Nephron (organoid): ENCODE data around the gene GMIP.

Experiments used
- H3K27ac Mint-ChIP-seq, 3 experiments: 2 replicates each; pipeline ENCODE4 v1.8.0; 2020; ENCODE audit warnings: mixed read lengths in 3 of 3, mild to moderate bottlenecking in 2 of 3, moderate library complexity in 1 of 3
- H3K27me3 Mint-ChIP-seq: 2 replicates; pipeline ENCODE4 v1.8.0; 2021; ENCODE audit warnings: low read depth, mild to moderate bottlenecking, moderate library complexity, mixed read lengths
- H3K36me3 Mint-ChIP-seq: 2 replicates; pipeline ENCODE4 v1.8.0; 2020; ENCODE audit warnings: low read depth, mixed read lengths
- H3K4me1 Mint-ChIP-seq: 2 replicates; pipeline ENCODE4 v1.8.0; 2020; ENCODE audit warnings: mixed read lengths
- H3K4me3 Mint-ChIP-seq, 3 experiments: 2 replicates each; pipeline ENCODE4 v1.8.0; 2020; ENCODE audit warnings: mild to moderate bottlenecking in 3 of 3, mixed read lengths in 3 of 3, moderate library complexity in 2 of 3
- H3K9me3 Mint-ChIP-seq: 2 replicates; pipeline ENCODE4 v1.8.0; 2020; ENCODE audit warnings: mixed read lengths
- CTCF ChIP-seq, 3 experiments: fragments of 200-600 bp; sonication (generic); IDR thresholded peaks; one replicate each; pipeline ENCODE4 v1.5.0; 2021; ENCODE audit warnings: antibody characterized with exemption in 3 of 3; ENCODE audit not compliant: unreplicated experiment in 3 of 3

Gene GMIP

GRCh38 chr19:19626516-19627472, 16.7 kb downstream of the GMIP start:
- H3K4me1 Mint-ChIP-seq, result peaks cover 7% of the 10 kb centered on the region
- no peaks in the 10 kb centered on the region for H3K27me3 Mint-ChIP-seq
- TF ChIP-seq CTCF (IDR thresholded peaks at IDR 0.05; ENCODE audit: unreplicated experiment in 3 of 3), result no peak
- H3K27ac Mint-ChIP-seq, result peak overlapping the region; percentile 56 to 78 (median 63)
- no peaks in the 10 kb centered on the region for H3K9me3 Mint-ChIP-seq
- peaks cover 23% of the 10 kb centered on the region for H3K36me3 Mint-ChIP-seq
- H3K4me3 Mint-ChIP-seq, result peak overlapping the region; percentile 86 to 92 (median 88)

- no peaks in the 10 kb centered on the region for H3K9me3 Mint-ChIP-seq
- peaks cover 23% of the 10 kb centered on the region for H3K36me3 Mint-ChIP-seq
- no peak for TF ChIP-seq CTCF (IDR thresholded peaks at IDR 0.05; ENCODE audit: unreplicated experiment in 3 of 3)
- H3K4me1 Mint-ChIP-seq, result peaks cover 11% of the 10 kb centered on the region
- H3K27me3 Mint-ChIP-seq, result no peaks in the 10 kb centered on the region
- no peak overlapping the region for H3K27ac Mint-ChIP-seq
- no peak overlapping the region for H3K4me3 Mint-ChIP-seq
Observed at GRCh38 chr19:19624032-19624570, 19.4 kb downstream of the GMIP start.

- Mint-ChIP-seq H3K27ac (no peak overlapping the region), H3K4me3 (peak overlapping the region in 1 of 3 experiments; percentile 12), H3K4me1 (peaks cover 17% of the 10 kb centered on the region), H3K9me3 (no peaks in the 10 kb centered on the region), H3K36me3 (peaks cover 23% of the 10 kb centered on the region), H3K27me3 (no peaks in the 10 kb centered on the region)
- no peak for TF ChIP-seq CTCF (IDR thresholded peaks at IDR 0.05; ENCODE audit: unreplicated experiment in 3 of 3)
Observed at GRCh38 chr19:19623383-19623782, 20.1 kb downstream of the GMIP start.

GRCh38 chr19:19619849-19620210, 23.6 kb downstream of the GMIP start:
- Mint-ChIP-seq H3K4me3 (peak overlapping the region in 2 of 3 experiments; percentile 8 to 36), H3K27ac (peak overlapping the region in 1 of 3 experiments; percentile 85), H3K4me1 (peaks cover 18% of the 10 kb centered on the region), H3K36me3 (peaks cover 18% of the 10 kb centered on the region), H3K27me3 (no peaks in the 10 kb centered on the region), H3K9me3 (no peaks in the 10 kb centered on the region)
- TF ChIP-seq CTCF (IDR thresholded peaks at IDR 0.05; ENCODE audit: unreplicated experiment in 3 of 3), result no peak

GRCh38 chr19:19619181-19619848, 24.1 kb downstream of the GMIP start:
- Mint-ChIP-seq H3K27me3 (no peaks in the 10 kb centered on the region), H3K4me3 (peak overlapping the region; percentile 85 to 88 (median 87)), H3K36me3 (peaks cover 14% of the 10 kb centered on the region), H3K4me1 (peaks cover 18% of the 10 kb centered on the region), H3K27ac (peak overlapping the region; percentile 56 to 85 (median 85)), H3K9me3 (no peaks in the 10 kb centered on the region)
- no peak for TF ChIP-seq CTCF (IDR thresholded peaks at IDR 0.05; ENCODE audit: unreplicated experiment in 3 of 3)
